Stimulated activated CD4-positive, alpha-beta T cell treated with anti-CD3 and anti-CD28 coated beads, Interleukin-1b, Interleukin-23, amount 100 ng/mL, for 4 hours (primary cell): Measurements from ENCODE around the gene PRRT1.
"Not testable (repeated sequence)": the region's sequence is repeated elsewhere in the genome, so short reads cannot be mapped to it uniquely, and the experiment has no call there.

ENCODE experiments used
- DNase-seq, 2 donors: peaks; one replicate each; pipeline ENCODE4 v3.0.0-alpha.2; 2020; ENCODE audit warnings: low read depth in 2 of 2

The PRRT1 gene

DNA sequence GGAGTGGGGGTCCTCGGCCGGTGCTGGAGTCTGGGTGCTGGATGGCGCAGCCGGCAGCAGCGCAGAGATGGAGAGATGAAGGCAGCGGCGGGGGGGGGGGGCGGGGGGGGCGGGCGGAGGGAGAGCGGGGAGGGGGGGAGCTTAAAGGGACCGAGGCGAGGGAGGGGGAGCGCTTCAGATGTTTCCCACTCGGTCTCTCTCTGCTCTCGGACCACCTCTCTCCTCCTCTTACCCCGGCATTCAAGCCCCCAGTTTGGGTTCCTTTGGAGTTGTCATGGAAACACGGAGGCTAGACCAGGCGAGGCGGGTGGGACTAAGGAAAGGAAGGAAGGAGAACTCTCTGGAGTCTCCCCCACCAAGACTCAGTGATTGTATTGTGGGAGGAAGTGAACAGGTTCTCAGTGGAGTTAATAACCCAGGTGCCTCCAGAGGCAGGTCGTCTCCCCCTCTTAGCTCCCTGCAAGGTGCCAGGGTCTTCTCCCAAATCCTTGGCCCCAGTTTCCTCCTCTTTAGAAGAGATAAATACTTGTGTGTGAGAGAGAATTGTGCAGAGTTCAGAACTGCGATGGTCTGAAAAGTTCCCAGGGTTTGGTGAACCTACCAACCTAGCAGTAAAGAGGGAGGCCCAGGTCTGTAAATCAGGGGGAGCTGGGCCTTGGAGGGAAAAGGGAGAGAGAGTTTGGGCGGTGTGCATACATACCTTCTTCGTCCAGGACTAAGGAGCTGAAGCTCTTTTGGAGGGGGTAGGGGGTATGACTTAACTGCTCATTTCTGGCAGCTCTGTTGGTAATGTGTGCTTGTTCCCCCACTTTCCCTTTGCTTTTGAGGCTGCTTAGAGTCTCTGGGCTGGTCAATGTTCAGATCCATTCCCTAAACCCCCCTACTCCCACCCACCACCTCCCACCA lies at the start of gene PRRT1:
Gene PRRT1 (minus strand): TSS at position 77 of the 906 bp plus-strand sequence. CDS start 112 bp downstream, outside the sequence.
- no peak for DNase-seq

DNA sequence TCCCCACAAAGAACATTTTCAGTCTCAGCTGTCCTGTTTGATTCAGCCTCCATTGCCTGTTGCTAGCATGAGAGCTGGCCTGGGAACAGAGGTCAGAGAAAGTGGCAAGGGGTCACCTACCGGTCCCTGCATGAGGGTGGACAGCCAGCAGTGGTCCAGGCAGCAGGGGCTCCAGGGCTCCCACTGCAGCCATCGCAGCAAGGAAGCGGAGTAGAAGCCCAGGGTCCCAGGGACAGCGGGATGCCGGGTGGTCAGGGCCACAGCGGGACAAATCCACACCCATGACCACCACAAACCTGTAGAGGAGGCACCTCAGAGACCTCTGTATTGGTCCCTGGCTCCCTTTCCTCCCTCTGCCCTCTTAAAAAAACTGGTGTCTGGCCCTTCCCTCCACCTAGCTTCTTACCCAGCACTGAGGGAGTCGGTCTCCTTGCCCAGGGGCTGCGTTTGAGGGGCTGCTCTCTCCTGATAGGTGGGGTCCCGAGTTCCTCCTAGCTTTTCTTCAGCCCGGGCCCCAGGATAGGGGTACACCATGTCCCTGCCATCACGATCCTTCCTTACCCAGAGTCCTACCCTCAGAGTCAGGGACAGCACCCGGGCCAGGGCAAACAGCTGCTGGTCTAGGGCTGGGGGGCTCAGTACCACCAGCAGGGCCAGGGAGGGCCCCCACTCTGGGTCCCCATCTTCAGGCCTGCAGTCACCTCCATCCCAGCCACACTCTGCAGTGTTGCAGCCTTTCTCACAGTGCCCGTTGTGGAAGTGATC lies 49.2 kb upstream of the PRRT1 start:
- DNase-seq = no peak

DNA sequence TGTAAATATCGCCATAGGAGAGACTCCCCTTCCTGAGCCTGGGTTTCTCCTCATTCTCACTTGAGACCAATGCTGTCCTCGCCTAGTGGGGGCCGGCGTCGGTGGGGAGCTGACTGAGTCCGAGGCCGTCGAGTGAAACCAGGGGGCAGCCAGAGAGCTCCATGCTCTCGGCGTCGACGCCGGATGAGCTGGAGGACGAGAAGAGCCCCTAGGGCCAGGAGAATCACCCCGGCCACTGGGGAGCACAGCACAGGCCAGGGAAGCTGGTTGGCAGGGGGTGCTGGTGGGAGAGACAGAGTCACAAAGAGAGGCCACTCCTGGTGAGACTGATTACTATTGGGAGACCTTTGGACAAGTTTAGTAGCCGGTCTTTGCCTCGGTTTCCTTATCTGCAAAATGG lies 47.1 kb upstream of the PRRT1 start:
- no peak for DNase-seq

DNA sequence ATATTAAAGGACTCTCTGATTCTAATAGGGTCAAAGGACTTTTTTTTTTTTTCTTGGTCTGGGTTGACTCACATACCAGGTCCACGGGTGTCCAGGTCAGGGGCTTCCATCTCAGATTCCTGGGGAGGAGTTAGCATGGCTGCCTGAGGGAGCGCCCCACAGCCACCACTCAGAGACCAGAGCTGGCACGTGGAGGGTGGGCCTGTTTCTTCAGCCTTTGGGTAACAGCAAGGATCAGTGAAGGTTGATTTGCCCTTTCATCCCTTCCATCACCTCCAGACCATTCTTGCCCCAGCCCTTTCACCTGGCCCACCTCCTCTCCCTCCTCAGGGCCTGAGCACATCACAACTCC lies 46.6 kb upstream of the PRRT1 start:
- no peak for DNase-seq

DNA sequence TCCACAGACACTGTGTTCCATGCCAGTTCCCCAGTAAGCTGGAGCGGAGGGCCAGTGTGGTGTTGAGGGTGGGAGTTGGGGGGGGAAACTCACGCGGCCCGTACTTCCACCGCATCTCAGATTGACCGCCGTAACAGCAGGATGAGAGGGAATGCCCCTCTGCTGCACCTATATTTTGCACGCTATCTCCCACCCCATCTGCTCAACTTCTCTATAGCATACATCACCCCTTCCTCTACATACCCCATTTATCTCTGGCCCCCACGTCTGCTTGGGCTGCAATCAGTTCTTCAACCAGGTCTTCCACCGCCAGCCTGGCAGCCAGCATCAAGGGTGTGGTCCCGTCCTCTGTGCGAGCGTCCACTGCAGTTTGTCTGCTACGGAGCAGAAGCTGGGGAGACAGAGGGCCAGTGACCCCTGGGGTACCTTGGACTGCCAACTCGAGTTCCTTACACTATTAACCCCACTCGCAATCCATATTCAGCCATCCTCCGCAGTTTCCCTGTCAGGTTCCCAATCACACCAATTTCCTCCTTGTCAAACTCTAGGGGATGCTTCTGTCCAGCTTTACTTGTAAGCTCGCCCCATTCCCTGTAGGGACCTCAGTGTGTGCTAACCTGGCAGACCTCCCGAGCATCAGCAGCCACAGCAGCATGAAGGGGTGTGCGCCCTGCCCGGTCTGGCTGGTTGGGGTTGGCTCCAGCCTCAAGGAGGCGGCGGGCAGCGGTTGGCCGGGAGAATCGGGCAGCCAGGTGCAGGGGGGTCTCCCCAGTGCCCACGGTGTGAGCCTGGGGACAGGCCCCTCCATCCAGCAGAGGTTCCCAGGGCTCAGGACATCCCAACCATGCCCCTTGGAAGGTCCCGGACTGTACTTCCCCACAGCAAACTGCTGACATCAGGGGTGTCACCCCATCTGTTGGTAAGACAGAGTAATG lies 45.2 kb upstream of the PRRT1 start:
- DNase-seq = no peak

DNA sequence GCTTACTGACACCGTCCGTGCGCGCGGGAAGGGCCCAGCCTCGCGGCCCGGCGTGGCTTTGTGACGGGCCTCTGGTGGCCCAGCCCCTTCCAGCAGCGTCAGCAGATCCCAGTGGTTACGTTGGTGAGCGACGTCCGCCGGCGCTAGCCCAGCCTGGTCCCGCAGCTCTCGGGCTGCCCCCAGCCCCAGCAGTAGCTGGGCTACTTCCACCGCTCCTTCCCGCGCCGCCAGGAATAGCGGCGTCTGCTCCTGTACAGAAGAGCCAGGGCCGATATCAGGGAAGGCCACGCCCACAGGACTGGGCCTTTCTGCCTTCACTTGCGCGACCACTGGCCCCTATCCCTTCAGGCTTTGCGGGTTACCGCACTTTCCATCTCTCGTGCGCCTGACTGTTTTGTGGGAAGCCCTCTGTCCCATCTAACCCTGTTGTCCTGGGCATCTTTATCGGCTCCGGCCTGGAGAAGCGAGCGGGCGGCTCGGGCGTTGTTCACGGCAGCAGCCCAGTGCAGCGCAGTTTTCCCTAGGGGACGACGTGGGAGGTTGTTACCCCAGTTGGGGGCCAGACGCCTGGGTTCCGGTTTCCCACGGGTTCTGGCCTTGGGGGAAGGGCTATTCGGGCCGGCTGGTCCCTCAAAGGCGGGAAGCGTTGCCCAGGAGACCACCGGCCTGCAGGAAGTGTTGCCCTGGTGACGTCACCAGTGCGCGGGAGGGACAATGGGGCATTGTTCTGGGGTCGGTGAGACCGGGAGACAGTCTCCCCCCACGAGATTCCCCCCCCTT lies 44.4 kb upstream of the PRRT1 start:
- peak in 1 of 2 donors; percentile 56 for DNase-seq

DNA sequence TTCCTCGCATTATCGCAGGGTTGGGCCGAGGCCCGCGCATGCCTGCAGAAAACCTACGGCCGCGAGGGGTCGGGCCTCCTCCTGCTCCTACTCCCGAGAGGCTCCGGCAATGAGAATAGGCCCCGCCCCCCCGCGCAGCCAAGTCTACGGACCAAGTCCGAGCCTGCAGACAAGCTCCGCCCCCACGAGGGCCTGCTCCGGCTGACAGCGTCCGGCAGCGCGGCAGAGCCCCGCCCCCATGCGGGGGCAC lies 43.8 kb upstream of the PRRT1 start:
- peak; percentile 96 to 100 for DNase-seq

DNA sequence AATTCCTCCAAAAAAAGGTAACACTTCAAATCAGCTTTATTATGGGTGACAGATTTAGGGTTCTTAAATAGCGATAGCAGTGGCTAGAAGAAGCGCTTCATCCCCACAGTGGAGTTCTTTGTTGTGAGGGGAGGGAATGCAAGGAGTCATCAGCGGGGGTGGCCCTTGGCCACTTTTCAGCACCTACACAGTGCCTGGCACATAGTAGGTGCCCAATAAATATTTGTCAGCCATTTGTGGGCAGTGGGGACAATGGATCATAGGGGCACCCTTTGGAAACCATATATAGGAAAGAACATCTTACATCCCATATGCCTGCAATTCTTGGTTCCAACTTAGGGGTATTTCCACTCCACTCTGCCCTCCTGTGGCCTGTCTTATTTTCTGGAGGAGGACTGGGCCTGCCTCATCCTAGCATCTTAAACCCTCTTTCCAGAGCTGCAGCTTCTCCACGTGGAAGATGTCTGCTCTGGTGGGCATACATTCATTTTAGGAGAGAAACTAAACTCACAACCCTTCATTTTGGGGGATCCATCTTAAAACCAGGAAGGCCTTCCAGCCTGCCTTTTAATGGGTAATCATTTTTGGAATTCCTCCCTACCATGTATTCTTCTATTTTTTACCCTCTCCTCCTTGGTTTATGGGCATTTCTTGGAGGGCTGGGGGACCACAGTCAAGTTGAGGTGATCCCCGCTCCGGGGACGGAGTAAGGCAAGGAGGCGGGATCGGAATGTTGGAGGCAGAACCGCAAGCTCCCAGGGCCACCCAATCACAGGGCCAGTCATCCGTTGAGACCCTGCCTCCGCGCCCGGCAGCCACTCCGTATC lies 43.3 kb upstream of the PRRT1 start:
- DNase-seq = no peak

DNA sequence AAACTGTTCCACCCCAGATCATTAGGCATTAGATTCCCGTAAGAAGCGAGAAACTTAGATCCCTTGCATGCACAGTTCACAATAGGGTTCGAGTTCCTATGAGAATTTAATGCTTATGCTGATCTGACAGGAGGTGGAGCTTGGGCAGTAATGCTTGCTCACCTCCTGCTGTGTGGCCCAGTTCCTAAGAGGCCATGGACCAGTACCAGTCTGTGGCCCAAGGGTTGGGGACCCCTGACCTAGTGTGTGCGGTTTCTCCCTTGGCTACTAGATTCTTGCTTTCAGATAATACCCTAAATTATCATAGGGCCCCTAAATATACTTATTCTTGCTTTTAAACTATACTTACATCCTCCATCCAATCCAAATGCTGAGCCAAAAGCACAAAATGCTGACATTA lies 42.6 kb upstream of the PRRT1 start:
- no peak for DNase-seq

DNA sequence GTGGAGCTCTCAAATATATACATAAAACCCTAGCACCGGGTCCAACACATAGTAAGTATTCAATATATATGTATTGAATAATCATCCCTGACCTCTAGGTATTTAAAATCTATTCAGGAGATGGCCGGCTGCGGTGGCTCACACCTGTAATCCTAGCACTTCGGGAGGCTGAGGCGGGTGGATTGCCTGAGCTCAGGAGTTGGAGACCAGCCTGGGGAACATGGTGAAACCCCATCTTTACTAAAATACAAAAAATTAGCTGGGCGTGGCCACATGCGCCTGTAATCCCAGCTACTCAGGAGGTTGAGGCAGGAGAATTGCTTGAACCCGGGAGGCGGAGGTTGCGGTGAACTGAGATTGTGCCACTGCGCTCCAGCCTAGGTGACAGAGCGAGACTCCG lies 41.4 kb upstream of the PRRT1 start:
- not testable (repeated sequence) for DNase-seq

DNA sequence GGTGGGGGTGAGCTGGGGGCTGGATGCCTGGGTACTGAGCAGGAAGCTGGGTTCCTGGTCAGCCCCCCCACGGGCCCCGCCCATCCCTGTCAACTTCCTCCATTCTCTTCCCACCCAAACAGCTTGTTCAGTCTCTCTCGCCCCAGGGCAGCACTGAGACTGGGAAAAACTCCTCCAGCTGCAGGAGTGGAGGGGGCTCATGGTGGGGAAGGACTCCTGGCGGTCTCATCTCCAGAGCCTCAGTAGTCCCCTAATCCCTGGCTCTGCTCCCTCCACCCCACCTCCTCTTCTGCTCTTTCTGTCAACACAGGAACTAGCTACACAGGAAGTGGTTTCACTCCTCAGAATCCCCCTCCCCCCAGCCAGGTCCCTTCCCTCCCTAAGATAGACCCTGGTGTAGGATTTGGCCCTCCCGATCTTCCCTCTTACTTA lies 40.9 kb upstream of the PRRT1 start, which contains the start of gene GPSM3:
Gene GPSM3 (minus strand): TSS at position 36 of the 432 bp plus-strand sequence. CDS start 130 bp downstream, outside the sequence.
- DNase-seq = peak in 1 of 2 donors; percentile 45

DNA sequence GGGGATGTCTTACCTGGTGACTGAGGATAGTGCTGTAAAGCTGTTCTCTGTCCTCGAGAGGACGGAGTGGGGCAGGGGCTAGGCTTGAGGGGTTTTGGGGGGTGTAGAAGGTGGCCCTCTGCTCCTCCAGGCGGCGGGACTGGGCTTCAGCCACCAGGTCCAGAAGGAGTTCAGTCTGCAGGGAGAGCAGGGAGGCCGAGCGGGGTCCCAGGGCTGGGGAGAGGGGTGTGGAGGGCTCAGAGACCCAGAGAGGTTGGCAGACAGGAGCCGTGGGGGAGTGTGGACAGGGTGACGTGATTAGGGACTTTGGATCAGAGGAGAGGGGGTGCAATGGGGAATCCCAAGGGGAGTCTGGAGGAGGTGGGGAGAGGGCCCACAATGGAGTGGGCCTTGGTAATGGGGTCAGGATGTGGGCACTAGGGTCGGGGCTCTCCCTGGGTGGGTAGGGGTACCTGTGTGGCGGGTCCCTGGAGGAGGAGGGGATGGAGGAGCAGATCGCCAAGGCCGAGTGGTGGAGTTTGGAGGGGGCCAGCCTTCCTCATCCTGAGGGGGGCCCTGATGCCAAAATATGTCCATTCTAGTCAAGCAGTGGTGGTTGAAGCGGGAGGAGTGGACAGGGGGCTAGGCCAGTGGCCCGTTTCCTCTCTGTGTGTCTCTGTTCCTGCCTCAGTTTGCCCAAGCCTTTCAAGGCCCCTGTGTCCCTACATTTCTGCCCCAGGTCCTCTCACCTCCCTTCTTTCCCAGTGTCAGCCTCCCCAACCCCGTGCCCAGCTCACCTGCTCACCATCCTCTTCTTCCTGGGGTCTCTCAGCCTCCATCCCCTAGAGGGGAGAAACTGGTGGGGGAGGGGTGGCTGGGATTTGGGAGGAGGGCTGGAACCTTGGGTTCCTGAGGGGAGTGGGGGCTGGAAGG lies 40.2 kb upstream of the PRRT1 start:
- DNase-seq = no peak

DNA sequence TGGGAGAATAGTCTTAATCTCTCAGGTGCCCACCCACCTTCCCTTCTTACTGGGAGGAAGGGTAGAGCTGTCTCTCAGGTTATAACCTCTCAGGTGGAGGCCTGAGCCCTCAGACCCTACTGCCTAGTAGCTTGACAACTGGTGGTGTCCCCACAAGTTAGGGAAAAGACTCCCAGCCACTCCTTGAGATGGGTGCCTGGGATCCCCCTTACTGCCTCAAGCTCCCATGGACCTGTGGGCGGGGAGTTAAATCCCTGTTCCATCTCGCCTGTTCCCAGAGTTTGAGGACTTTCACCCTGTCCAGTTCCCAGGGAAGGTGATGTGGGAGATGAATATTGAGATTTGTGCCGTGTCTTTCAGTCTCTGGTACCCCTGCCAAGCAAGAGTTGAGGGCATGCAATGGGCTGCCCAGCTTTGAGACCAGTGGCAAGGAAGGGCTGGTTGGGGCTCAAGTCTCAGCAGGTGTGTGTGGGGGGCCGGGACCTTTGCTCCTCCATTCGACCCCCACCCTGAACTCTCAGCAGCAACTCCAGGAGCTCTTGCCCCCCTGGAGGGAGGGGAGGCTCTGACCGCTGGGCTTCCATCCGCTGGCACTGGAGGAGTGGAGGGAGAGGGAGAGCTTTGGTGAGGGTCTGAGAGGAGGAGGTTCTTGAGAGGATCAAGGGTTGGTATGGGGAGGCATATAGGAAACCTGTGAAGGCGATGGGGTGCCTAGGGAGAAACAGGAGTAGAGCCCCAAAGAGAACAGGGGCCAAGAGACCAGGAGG lies 39.4 kb upstream of the PRRT1 start:
- no peak for DNase-seq

DNA sequence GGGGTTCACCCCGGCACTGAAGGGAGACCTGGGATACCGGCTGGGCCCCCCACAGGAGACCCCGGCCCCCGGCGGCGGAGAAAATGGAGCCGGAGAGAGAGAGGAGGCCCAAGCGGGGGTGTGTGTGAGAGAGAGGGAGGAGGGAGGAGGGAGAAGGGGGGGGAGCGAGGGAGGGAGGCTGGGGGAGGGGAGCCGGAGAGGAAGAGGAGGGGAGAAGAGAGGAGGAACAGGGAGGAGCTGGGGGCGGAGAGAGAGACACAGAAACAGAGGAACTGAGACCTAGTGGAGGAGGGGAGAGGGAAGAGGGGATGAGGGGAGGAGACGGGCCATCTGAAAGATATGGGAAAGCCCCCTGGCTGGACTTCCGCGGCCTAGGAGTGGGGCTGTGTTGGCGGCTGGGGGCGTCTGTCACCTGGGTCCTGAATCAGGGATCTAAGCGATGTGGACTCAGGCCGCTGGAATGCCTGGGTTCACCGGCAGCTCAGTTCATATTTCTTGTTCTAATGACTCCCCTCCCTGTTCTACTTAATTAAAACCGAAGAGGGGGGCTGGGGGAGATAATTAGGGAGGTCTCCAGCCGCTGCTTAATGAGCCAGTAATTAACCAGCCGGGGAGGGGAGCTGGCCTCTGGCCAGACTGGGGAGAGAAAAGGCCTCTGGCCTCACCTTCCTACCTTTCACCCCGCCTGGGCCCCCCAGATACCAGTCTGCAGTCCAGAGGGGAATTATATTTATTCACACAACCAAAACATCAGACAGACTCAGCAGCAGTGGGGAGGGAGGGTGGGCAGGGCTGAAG lies 38.5 kb upstream of the PRRT1 start, which contains the start of gene PBX2:
Gene PBX2 (minus strand): TSS at position 149 of the 798 bp plus-strand sequence. CDS start 287 bp downstream, outside the sequence.
- DNase-seq = peak; percentile 83 to 84

DNA sequence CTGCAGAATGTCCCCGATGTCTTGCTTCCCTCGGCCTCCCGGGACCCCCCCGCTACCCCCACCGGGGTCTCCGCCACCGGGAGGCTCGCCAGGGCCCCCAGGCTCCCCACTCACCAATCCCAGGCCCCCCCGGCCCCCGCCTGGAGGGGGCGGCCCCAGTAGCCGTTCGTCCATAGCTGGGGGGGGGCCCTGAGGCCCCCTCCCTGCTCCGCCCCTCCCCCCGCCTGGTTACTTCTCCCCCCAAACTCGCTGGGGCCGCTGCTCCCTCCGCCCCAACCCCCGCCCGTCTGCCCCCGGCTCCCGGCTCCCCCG lies 38.0 kb upstream of the PRRT1 start:
- DNase-seq = no peak

DNA sequence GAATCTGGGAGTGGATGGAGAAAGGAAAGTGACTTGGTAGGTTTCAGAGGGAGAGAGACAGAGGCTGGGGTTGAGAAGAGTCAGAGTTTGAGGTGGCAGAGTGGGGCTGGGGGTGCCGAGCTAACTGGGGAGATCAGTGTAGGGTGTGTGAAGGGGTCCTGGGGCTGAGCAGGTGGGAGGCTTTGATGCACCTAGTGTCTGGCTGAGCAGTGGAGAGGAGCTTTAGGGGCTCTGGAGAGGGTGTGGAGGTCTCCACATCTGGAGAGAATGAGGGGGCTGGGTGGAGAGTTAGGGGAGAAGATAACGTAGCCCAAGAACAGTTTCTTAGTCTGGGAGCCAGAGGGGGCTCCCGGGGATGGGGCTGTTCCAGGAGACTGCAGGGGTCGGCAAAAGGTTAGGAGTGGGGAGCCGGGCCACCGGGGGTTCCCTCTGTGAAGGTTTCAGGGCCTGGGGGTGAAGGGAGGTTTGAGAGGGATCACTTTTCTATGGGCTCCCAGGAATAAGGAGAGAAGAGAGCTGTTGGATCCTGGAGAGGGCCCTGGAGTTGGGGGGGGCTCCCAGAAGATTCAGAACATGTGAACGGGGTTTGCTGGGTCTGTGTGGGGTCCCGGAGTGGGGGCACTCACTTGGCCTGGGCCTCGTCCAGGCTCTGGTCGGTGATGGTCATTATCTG lies 37.5 kb upstream of the PRRT1 start:
- no peak for DNase-seq
